ENCODE results near the gene CNOT6.

- TF ChIP-seq CTCF (IDR thresholded peaks at IDR 0.05) (no peak), EZH2 (IDR thresholded peaks at IDR 0.05) (no peak)
Measured at GRCh38 chr5:180624587-180624986, 130.4 kb downstream of the CNOT6 start.
